OCI-LY7 (cell line): Measurements from ENCODE around the gene CD99. TPM values are rescaled to one million over a fixed set of nuclear protein-coding genes. Genes with fewer than 3 reads are reported as not detected.

Experiments
- BruUV-seq: library from RNA; stranded (reverse); fragments of 400-500 nt; replicated peaks from 2 replicates; lab custom pipeline; 2021; lab: Mats Ljungman, UMichigan
- CTCF ChIA-PET: fragments of 300-600 bp; sonication (Branson Sonifier 250); formaldehyde crosslinking; loops from one replicate; lab custom pipeline; 2022; ENCODE audit warnings: antibody characterized with exemption; ENCODE audit not compliant: unreplicated experiment; lab: Charles Lee
- POLR2A ChIA-PET: fragments of 300-600 bp; sonication (Branson Sonifier 250); formaldehyde crosslinking; loops from one replicate; lab custom pipeline; 2022; ENCODE audit warnings: antibody characterized with exemption; lab: Charles Lee
- DNase-seq: peaks from one replicate; pipeline ENCODE4 v3.0.0-alpha.2; 2015; ENCODE audit warnings: low spot score
- H2AFZ ChIP-seq: fragments of 200-600 bp; sonication (generic), shearing (Covaris generic); 2 replicates; pipeline ENCODE4 v1.6.1; 2014; ENCODE audit warnings: mild to moderate bottlenecking, antibody characterized with exemption, low read length, moderate library complexity
- H3K27ac ChIP-seq: fragments of 200-600 bp; sonication (generic); 2 replicates; pipeline ENCODE4 v1.5.1; 2014; ENCODE audit warnings: mixed run types, low read depth, mild to moderate bottlenecking, moderate library complexity, low read length, inconsistent platforms; ENCODE audit not compliant: poor library complexity, severe bottlenecking
- H3K36me3 ChIP-seq: fragments of 200-600 bp; sonication (generic); 2 replicates; pipeline ENCODE4 v1.6.1; 2014; ENCODE audit warnings: mild to moderate bottlenecking, antibody characterized with exemption, low read length, moderate library complexity, mixed read lengths; ENCODE audit not compliant: insufficient read depth
- H3K4me1 ChIP-seq: fragments of 200-600 bp; sonication (generic); 2 replicates; pipeline ENCODE4 v1.5.1; 2014; ENCODE audit warnings: mild to moderate bottlenecking, low read length; ENCODE audit not compliant: insufficient read depth, poor library complexity, severe bottlenecking
- H3K4me2 ChIP-seq: fragments of 200-600 bp; sonication (generic); 2 replicates; pipeline ENCODE4 v1.6.1; 2014; ENCODE audit warnings: mild to moderate bottlenecking, low read length
- H3K4me3 ChIP-seq: fragments of 200-600 bp; sonication (generic); 2 replicates; pipeline ENCODE4 v1.5.1; 2014; ENCODE audit warnings: mild to moderate bottlenecking, low read depth, low read length; ENCODE audit not compliant: poor library complexity, severe bottlenecking
- H3K79me2 ChIP-seq: fragments of 200-600 bp; sonication (generic); 2 replicates; pipeline ENCODE4 v1.6.1; 2016; ENCODE audit warnings: low read depth, mild to moderate bottlenecking, low read length, moderate library complexity, mixed read lengths; ENCODE audit not compliant: insufficient read depth
- H3K9me2 ChIP-seq: fragments of 200-600 bp; sonication (generic); 2 replicates; pipeline ENCODE4 v1.6.1; 2016; ENCODE audit warnings: mild to moderate bottlenecking, low read length, mixed read lengths; ENCODE audit not compliant: insufficient read depth
- H3K9me3 ChIP-seq: fragments of 200-600 bp; sonication (generic); 2 replicates; pipeline ENCODE4 v1.6.1; 2014; ENCODE audit warnings: mild to moderate bottlenecking, mixed run types, low read length, mixed read lengths
- H4K20me1 ChIP-seq: fragments of 200-600 bp; sonication (generic); 2 replicates; pipeline ENCODE4 v1.6.1; 2014; ENCODE audit warnings: mild to moderate bottlenecking, antibody characterized with exemption, low read length, moderate library complexity, mixed read lengths; ENCODE audit not compliant: insufficient read depth
- EZH2phosphoT487 ChIP-seq: fragments of 200-600 bp; sonication (generic); IDR thresholded peaks from 2 replicates; pipeline ENCODE4 v1.6.1; 2018; ENCODE audit warnings: low read depth, borderline replicate concordance, mild to moderate bottlenecking, mixed run types, antibody characterized with exemption, low read length, moderate library complexity, mixed read lengths
- intact Hi-C: fragments of 100-400 bp; cut with micrococcal nuclease; formaldehyde crosslinking; loops from one replicate; pipeline ENCODE4 v1.10.0; 2022; ENCODE audit not compliant: unreplicated experiment
- total RNA-seq, 2 experiments: library from RNA; depleted of rRNA in 1 of 2; stranded (reverse); fragments of >200 nt in 1 of 2; shearing (Covaris generic) in 1 of 2; gene quantifications; 2 replicates each; pipeline ENCODE4 v1.2.3, GENCODE V29; 2014 to 2022
- TF ChIP-seq, protein P1 (sequence below): fragments of 200-600 bp; sonication (generic); conservative IDR thresholded peaks from 2 replicates; pipeline ENCODE4 v1.5.1; 2014; ENCODE audit warnings: mild to moderate bottlenecking, antibody characterized with exemption, low read length, moderate library complexity, mixed read lengths

CD99 gene
- total RNA-seq, 2 experiments from 2014 or later: 80.7 to 119 TPM

DNA sequence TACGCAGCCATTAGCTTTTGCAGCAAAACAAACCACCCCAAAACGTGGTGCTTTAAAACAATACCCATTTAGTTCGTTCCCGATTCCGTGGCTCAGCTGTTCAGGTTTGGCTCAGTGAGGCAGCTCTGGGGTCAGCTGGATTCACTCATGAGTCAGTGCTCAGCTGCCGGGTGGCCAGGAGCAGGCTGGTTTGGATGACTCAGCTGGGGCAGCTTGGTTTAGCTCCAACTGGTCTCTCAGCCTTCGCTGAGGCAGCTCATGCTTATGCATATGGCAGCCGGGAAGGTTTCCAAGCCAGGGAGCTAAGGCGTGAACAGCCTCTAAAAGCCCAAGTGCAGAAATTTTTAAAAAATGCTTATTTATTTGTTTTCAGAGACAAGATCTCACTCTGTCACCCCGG lies 13.3 kb upstream of the CD99 start:
- no TSS peak for BruUV-seq
- Histone ChIP-seq H3K79me2 (no peaks in the 10 kb centered on the region), H3K4me1 (no peaks in the 10 kb centered on the region), H3K4me2 (no peak overlapping the region), H3K27ac (no peak overlapping the region), H3K9me2 (no peaks in the 10 kb centered on the region), H2AFZ (no peak overlapping the region), H3K4me3 (no peak overlapping the region), H3K36me3 (no peaks in the 10 kb centered on the region), H3K9me3 (no peaks in the 10 kb centered on the region), H4K20me1 (no peaks in the 10 kb centered on the region)
- POLR2A ChIA-PET: no interaction called here
- intact Hi-C loops: no loop called here
- DNase-seq: no peak
- TF ChIP-seq, protein P1, sequence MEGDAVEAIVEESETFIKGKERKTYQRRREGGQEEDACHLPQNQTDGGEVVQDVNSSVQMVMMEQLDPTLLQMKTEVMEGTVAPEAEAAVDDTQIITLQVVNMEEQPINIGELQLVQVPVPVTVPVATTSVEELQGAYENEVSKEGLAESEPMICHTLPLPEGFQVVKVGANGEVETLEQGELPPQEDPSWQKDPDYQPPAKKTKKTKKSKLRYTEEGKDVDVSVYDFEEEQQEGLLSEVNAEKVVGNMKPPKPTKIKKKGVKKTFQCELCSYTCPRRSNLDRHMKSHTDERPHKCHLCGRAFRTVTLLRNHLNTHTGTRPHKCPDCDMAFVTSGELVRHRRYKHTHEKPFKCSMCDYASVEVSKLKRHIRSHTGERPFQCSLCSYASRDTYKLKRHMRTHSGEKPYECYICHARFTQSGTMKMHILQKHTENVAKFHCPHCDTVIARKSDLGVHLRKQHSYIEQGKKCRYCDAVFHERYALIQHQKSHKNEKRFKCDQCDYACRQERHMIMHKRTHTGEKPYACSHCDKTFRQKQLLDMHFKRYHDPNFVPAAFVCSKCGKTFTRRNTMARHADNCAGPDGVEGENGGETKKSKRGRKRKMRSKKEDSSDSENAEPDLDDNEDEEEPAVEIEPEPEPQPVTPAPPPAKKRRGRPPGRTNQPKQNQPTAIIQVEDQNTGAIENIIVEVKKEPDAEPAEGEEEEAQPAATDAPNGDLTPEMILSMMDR: no peak
- CTCF ChIA-PET: no interaction called here

DNA sequence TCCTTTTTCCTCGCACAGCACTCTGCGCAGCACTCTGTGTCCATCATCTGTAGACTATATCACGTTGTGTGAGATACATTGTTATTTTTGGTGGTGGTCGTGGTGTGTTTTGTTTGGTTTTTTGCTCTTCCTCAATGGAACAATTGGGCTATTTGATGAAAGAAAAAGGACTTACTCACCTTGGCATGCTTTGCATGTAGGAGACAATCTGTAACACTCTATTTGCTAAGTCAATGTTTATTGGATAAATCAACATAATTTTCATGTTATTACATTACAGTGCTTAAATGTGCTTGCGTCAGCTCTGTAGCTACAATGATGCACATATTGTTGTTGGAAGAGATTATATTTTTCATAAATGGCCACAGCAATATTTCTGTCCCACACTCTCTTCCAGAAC lies 12.5 kb upstream of the CD99 start:
- ChIA-PET CTCF (no interaction called here), POLR2A (no interaction called here)
- Histone ChIP-seq H3K9me3 (no peaks in the 10 kb centered on the region), H3K4me1 (no peaks in the 10 kb centered on the region), H2AFZ (no peak overlapping the region), H3K27ac (no peak overlapping the region), H3K36me3 (no peaks in the 10 kb centered on the region), H3K4me3 (no peak overlapping the region), H3K9me2 (no peaks in the 10 kb centered on the region), H3K4me2 (no peak overlapping the region), H3K79me2 (no peaks in the 10 kb centered on the region), H4K20me1 (no peaks in the 10 kb centered on the region)
- no peak for DNase-seq
- no TSS peak for BruUV-seq
- intact Hi-C loops: no loop called here
- TF ChIP-seq, protein P1: no peak
- no peak for TF ChIP-seq EZH2phosphoT487

DNA sequence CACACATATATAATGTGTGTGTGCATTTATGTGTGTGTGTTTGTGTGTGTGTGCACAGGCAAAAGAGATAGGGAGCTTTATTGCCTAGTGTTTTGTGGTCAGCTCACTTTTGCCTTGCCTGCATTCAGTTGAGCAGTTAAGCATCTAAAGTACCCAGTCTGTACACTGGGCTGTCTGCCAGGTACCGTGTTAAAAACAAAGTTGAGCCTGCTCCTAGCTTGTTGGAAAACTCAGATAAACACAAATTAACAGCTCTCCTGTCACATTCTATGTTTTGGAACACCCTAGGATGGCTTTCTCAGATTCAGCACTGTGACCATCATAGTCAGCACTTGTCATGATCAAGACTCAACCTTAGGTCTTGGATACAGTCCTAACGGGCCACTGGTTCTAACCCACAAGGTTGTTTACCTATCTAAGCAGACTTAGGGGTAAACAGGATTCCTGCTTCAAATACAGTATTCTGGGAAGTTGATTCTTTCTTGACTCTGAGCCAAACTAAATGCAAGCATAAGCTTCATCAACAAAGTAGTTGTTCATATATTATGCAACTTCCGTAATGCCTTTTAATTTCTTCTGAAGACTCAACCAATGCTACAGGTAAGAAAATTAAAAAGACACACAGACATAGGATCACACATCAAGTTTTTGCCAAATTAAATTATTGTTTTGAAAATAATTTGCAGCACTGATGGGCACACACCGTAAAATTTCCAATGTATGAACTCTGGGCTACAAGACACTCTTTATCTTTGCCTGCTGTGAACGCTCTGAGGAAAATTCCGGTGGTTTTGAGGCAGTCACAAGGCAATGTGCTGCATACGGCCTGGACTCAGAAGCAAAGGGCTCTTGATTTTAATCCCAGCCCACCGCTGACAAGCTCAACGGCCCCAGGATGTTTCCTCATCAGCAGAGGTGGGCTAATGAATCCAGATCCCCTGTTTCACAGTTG lies 11.3 kb upstream of the CD99 start:
- Histone ChIP-seq H3K4me3 (no peak overlapping the region), H2AFZ (no peak overlapping the region), H3K79me2 (no peaks in the 10 kb centered on the region), H3K27ac (no peak overlapping the region), H3K9me2 (no peaks in the 10 kb centered on the region), H3K4me2 (no peak overlapping the region), H3K9me3 (no peaks in the 10 kb centered on the region), H4K20me1 (no peaks in the 10 kb centered on the region), H3K36me3 (no peaks in the 10 kb centered on the region), H3K4me1 (no peaks in the 10 kb centered on the region)
- no peak for DNase-seq
- ChIA-PET CTCF (no interaction called here), POLR2A (no interaction called here)
- intact Hi-C loops: no loop called here
- TF ChIP-seq, protein P1: no peak
- TF ChIP-seq EZH2phosphoT487: no peak
- BruUV-seq: no TSS peak
